HTR-8/SVneo (cell line): ENCODE measurements around the gene PSD2.

Source experiments
- DNase-seq: peaks from one replicate; pipeline ENCODE4 v3.0.0; 2011; ENCODE audit warnings: low spot score, mixed read lengths; ENCODE audit not compliant: insufficient read length
- FAIRE-seq: peaks from 2 replicates; lab custom pipeline; 2011; peaks lifted over from hg19 to GRCh38; lab: Jason Lieb, UNC

The PSD2 gene

DNA sequence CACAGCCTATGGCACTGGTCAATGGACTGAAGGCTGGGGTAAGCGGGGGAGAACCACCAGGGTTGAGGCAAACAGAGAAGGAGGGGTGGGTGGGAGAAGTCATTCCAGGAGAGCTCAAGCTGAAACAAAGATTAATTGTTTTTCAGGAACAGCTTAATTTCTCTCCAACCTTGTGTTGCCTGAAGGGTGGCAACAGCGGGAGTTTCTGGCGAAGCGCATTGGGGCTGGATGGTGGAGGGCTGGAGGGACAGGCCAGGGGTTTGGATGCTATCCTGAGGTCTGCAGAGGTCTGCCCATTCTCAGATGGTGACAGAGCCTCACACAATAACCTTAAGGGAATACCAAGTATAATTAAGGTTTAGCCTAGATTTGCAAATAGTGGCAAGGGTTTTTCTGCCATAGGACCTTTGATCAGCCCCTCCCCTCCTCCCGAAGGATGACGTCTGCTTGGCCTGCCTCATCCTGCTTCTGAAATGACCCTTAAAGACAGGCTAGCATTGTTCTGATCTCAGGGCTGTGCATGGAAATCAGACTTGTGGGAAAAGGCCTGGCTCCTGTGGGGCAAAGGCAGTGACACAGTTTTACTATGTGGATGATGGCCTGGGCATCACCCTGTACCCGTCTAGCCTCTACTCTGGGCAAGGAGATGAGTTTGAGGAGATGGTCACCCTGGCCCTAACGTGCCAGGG is 32.7 kb downstream of the PSD2 start:
- FAIRE-seq, result no peak

DNA sequence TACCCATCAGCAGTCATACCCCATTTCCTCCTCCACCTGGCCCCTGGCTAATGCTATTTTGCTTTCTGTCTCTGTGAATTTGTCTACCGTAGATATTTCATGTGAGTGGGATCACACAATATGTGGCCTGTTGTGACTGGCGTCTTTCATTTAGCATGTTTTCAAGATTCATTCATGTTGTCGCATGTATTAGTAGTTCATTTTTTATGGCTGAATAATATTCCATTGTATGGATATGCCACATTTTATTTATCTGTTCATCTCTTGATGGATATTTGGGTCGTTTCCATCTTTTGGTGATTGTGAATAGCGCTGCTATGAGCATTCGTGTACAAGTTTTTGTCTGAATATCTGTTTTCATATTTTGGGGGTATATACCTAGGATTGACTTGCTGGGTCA is 33.9 kb downstream of the PSD2 start:
- FAIRE-seq (no peak), DNase-seq (no peak)

More for the DNA sequence above, 32.7 kb downstream of the PSD2 start:
- no peak for DNase-seq

DNA sequence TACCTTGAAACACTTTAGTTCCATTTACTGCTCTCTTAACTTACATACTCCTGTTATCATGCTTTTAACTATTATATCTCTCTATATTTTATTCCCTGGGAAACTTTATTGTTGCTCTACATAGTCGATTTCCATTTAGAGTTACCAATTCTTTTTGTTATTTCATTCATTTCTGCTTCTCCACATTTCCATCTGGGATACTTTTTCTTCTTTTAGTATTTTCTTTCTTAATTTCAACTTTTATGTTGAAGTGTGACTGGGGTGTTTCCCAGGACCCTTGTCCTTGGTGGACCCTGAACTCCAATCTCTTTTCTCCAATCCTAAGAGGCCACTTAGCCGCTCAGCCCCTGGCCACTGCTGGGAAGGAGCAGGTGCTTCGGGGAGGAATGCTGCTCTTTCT is 36.0 kb downstream of the PSD2 start:
- FAIRE-seq (no peak), DNase-seq (no peak)

DNA sequence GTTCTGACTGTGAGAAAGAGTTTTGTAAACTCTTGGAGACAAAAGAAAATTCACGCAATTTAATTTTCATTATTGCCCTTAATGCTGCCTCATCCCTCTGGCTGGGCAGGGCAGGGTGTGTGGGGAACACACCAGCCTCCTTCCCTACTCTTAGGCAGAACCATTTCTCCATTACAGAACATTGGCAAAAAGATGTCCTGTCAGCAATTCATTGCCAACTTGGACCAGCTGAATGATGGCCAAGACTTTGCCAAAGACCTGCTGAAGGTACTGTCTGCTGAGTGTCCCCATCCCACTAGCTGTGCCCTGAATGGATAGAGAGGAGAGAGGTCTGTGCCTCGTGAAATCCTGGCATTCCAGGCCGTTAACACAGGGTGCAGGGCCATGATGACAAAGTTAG is 37.9 kb downstream of the PSD2 start:
- no peak for FAIRE-seq
- no peak for DNase-seq

DNA sequence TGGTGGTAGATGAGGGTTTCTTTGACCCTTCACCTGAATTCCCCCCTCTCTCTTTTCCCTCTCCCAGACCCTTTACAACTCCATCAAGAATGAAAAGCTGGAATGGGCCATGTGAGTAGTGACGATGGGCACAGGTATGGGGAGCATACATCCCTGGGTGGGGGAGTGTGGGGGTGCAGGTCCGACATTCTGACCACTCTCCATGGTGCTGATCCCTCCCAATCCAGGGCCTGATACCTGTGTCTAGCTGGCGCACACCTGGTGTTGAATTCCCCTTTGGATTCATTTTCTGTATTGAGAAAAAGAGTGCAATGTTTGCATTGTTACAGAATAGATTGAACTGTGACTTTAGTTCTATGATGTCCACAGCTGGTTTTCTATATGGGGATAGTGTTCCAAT is 40.0 kb downstream of the PSD2 start:
- DNase-seq, result no peak
- no peak for FAIRE-seq

DNA sequence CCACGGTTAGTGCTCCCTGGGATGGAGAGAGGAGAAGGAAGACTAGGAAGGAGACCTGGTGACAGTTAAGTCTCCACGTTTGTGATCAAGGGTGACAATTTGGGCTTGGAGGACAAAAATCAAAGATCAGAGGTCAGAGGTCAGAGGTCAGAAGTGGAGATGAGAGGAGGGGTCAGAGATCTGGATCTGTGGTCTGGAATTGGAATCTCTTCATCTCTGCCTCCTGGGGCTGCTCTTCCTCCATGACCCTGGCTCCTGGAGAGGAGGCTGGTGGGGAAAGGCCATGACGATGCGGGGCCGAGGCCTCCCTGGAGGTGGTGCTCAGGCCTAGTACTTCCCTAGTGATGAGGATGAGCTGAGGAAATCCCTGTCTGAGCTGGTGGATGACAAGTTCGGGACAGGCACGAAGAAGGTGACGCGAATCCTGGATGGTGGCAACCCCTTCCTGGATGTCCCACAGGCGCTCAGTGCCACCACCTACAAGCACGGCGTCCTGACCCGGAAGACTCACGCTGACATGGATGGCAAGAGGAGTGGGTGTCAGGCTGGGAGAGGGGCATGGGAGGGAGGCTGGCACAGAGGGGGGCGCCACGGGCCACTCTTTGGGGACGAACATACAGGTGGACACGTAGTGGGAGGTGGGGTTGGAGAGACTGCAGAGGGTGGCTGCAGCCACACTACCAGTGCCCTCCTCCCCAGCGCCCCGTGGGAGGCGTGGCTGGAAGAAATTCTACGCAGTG is 41.0 kb downstream of the PSD2 start:
- no peak for FAIRE-seq
- no peak for DNase-seq

DNA sequence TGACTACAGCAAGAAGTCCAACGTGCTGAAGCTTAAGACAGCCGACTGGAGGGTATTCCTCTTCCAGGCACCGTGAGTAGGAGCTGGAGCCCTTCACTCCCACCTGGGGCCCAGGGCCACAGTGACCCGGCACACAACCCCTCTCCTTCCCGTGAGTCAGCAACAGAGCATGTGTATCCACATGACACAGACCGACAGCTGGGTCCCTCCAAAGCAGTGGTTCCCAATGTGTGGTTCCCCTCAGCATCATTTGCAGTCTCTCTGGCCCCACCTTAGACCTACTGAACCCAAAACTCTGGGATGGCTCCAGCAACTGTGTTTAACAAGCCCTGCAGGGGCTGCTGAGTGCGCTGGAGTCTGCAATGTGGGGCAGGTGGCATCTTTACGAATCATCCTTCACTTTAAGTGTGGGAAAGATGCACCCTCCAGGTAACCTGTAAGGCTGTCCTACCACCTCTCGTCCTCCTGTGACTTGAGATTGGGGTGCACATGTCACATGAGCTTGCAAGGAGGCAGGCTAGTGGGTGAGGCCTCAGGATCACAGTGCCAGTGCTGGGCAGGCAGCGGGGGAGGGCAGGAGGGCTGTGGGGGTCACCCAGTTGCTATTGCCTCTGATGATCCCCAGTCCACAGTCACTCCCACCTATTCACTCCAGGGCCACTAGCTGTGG is 42.2 kb downstream of the PSD2 start:
- no peak for FAIRE-seq
- DNase-seq, result no peak

DNA sequence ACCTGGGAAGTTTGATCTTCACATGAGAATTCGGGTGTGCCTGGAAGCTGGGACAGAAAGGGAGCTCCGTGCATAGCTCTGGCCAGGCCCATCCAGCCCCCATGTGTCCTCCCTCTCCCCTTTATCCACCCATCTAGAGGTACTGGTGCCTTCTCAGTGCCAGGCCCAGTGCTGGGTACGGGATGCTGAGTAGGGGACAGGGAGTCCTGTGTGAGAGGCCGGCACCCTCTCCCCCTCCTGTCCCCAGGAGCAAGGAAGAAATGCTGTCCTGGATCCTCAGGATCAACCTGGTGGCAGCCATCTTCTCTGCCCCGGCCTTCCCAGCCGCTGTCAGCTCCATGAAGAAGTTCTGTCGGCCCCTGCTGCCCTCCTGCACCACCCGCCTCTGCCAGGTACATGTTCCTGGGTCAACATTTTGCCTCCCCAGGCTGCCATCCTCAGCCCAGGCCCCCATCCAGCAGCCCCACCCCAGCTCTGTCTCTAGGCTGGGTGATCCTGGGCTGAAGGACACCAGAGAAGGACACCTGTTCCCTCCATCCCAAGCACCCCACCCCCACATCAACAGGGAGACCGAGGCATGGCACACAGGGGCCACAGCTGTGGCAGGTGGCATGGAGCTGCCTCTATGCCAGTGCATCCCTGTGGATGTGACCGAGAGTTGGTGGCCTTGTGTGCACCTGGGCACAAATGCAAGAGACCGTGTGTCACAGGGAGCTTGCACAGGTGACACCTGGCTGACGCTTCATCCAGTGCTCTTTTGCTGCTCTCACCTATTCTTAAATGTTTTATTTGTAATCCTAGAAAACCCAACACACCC is 43.0 kb downstream of the PSD2 start:
- no peak for DNase-seq
- FAIRE-seq, result no peak

DNA sequence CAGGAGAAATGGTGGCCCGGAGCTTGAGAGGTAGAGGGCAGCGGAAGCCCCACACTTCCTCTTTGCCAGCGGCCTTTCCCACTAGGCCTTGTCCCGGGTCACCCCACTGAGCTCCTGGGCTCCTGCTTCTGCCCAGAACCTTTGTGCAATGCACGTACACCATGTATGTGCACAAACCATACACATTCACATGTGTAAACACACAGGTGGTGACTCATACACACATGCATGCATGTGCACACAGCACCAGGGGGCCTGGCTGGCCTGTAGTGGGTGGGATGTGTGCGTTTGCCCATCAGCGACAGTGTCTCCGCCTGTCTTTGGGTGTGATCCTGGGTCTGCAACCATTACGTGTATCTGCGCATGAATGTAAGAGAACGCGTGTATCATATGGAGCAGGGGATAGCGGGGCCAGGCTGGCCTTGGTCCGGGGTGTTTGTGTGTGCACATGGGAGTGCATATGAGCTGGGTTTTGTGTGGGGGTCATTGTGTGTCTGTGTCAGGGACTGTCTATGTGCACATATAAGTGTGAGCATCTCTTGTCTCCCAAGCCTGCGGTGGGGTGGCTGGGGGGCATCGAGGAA is 43.7 kb downstream of the PSD2 start:
- DNase-seq (no peak), FAIRE-seq (no peak)

DNA sequence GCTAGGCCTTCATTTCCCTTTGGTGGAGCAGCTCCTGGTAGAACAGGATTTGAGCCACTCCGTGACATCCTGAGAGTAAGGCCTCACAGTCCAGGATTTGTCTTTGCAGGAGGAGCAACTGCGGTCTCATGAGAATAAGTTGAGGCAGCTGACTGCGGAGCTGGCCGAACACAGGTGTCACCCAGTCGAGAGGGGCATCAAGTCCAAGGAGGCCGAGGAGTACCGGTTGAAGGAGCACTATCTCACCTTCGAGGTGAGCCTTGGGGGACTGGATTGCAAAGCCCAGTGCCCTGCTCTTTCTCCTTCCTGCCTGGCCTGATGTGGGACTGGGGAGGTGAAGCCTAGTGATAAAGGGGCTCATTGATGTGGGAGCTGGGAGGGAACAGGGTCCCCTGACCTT is 44.3 kb downstream of the PSD2 start:
- no peak for FAIRE-seq

DNA sequence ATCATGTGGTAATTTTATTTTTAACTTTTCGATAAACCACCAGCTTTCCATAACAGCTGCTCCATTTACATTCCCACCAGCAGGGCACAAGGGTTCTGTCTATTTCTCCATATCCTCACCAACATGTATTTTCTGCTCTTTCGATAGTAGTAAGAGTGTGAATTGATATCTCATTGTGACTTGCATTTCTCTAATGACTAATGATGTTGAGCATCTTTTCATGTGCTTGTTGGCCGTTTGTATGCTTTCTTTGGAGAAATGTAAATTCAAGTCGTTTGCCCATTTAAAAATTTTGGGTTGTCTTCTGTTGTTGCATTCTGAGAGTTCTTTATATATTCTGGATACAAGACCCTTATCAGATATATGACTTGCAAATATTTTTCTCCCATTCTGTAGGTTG is 45.9 kb downstream of the PSD2 start:
- DNase-seq (no peak), FAIRE-seq (no peak)

More for the DNA sequence above, 44.3 kb downstream of the PSD2 start:
- no peak for DNase-seq

DNA sequence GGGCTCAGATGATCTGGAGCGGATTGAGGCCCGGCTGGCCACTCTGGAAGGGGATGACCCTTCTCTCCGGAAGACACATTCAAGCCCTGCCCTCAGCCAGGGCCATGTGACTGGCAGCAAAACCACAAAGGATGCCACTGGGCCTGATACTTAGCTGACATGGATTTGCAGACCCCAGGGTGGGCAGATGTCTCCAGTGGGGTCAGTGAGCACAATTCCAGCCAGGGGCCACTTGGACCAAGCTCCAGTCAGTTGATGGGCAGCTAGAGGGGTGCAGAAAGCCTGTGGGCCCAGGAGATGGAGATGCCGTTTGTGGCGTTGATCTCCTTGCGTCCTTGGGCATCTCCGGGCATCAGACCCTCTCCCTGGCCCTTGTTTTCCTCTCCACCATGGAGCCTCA is 46.7 kb downstream of the PSD2 start:
- FAIRE-seq, result no peak

DNA sequence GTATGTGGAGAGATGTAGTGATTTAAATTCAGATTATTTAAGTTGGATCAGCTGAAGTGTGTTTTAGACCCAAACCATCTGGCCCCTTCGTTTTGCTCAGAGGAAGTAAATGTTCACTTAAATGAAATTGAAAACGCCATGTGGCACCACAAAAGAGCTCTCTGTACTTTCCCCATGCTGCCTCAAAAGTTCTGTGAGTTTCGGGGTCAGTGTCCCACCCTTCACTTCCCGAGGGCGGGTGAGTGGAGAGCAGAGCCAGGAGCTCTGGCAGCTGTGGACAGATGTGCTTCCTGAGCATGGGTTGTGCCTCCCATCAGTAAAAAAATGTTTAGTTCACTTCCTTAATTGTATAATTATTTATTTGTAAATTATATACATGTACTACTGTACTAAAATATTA is 48.4 kb downstream of the PSD2 start:
- FAIRE-seq (no peak), DNase-seq (no peak)

More for the DNA sequence above, 46.7 kb downstream of the PSD2 start:
- DNase-seq, result no peak

DNA sequence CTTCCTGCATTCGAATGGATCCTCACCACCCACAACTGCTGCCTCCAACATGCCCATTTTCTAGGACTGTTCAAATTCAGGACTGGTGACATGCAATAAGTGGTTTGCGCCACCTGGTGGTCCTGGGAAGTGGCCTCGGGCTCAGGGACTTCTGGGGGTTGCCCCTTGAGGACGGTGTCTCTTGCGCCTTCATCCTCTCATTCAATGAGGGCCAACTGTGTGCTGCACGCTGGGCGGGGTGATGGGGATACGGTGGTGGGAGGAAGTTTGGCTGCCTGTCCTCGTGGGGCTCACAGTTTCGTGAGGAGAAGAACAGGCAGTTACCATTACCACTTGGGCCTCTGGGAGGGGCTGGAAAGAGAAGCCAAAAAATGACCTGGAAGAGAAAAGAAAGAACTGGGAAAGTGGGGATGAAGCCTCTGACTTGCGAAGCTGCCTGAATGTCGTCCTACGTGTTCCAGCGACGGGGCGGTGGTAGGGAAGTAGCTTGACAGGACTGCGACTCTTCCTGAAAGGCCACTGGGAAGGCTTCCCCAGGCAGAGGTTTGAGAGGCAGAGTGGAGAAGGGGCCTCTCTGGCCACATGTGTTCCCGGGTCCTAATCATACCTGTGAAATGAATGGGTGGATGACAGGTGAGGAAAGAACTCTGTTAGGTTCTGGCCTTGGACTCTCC is 49.0 kb downstream of the PSD2 start:
- peak; percentile 42 for FAIRE-seq
- DNase-seq, result peak; percentile 70

DNA sequence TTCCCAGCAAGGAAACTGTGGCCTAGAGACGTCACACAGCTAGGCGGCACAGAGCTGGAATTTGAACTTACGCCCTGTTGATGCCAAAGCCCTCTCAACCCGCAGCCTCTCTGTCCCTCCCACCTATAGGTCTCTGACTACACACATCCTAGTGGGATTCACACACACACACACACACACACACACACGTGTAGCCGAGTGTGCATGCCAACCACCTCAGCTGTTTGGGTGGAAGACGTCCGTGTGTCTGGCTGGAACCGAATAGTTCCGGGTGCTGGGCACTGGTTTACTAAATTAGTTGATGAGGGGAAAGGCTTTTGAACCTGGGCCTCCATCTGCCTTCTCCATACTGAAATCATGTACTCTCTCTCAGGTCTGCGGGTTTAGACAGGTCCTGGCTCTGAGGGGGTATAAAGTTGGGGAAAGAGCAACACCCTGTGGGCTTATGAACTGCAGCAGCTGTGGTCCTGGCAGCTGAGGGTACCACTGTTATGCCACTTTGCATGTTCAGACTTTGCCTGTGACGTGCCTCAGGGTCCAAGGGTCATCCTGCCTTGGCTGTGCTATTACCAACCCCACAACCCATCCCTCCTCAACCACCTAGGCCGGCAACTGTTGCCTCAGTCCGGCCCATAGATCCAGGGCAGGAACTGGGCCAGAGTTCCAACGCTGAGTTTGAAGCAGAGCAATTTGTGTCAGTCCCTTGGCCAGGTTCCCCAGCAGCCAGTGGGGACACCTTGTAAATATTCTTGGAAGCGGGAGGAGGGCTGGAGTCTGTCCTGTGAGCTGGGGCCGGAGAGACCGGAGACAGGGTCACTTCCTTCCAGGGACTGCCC is 50.5 kb downstream of the PSD2 start:
- no peak for FAIRE-seq

DNA sequence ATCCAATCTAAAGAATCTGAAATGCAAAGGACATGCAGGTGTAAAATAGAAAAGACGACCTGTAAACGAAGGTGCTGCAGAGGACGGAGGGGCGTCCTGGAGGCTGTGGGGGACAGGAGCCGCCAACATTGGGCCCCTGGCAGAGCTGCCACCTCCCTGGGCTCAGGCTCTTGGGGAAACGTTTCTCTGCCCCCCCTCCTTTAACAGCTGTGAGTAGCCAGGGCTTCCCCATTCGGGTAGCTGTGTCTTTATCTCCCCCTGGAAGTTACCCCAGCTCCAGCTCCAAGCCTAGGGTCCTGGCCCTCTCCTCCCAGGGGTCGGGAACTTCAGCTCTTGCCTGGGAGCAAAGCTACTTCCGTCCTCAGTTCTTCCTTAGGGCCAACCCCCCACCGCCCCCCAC is 51.5 kb downstream of the PSD2 start:
- DNase-seq (no peak), FAIRE-seq (no peak)

More for the DNA sequence above, 50.5 kb downstream of the PSD2 start:
- DNase-seq, result no peak

DNA sequence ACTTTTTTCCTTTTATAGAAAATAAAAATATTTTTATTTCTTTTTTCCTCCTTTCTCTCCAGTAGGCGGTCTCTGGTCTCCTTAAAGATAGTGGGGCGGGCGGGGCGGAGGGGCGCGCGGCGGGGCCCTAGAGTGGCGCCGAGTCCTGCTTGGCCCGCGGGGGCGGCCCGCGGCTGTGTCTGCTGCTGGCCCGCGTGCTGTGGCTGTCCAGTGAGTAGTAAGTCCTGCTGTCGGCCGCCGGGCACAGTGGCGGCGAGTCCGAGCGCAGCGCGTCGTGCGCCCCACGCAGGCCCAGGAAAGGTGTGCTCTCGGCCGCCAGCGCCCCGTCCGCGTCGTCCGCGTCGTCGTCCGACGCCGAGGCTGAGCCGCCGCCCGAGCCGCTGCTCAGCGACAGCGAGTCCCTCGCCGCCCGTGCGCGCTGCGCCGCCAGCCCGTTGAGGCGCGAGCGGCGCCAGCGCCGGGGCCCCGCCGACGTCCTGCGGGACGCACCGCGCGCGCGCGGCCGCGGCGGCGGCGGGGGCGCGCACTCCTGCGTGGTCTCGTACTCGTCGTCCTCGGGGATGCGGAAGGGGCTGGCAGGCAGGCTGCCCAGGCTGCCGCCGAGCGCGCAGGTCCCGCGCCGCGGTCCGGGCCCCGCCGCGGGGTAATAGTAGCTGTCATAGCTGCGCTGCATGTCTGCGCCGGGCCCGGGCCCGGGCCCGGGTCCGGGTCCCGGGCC is 52.3 kb downstream of the PSD2 start:
- peak; percentile 65 for DNase-seq
- peak; percentile 82 for FAIRE-seq

DNA sequence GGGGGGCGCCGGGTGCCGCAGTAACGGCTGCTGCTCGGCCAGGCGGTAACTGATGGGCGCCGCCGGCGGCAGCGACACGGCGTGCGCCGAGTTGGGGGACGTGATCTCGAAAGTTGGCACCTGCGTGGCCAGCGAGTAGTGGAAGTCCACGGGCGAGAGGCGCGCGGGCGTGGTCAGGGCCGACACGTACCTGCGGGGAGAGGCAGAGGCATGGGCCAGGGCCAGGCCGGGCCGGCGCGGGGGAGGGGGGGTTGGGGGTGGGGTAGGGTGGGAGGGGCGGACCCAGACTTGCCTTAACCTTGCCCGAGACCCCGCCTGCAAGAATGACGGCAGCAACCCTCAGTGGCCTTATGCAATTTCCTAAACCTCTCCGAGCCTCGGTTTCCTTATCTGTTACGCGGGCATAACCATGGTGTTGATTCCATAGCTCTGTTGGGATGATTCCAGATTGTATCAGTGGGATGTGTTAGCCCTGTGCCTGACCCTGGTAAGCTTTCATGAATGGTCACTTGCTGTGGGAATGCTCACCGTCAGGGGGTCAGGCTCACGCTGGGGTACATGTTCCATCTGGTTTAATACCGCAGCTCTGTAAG is 53.0 kb downstream of the PSD2 start:
- DNase-seq (no peak), FAIRE-seq (no peak)
